WTC11 (cell line): ENCODE data around the gene NKAP. TPM values are rescaled to one million over a fixed set of nuclear protein-coding genes. Genes with fewer than 3 reads are reported as not detected.
A peak's percentile ranks its signal among the peaks of the same experiment; 100 is the strongest.
"Not testable (repeated sequence)": the region's sequence is repeated elsewhere in the genome, so short reads cannot be mapped to it uniquely, and the experiment has no call there.

ENCODE experiments used
- ATAC-seq: fragments of 200-7000 bp; cut with Tn5 transposase; 2 replicates; pipeline ENCODE4 v1.10.0; 2021; ENCODE audit warnings: mild to moderate bottlenecking, moderate library complexity
- CTCF ChIA-PET: fragments of 300-600 bp; sonication (Branson Sonifier 250); formaldehyde crosslinking; loops from one replicate; lab custom pipeline; 2021; ENCODE audit warnings: antibody characterized with exemption; lab: Charles Lee
- POLR2A ChIA-PET: fragments of 350-600 bp; sonication (Branson Sonifier 250); formaldehyde crosslinking; loops from one replicate; lab custom pipeline; 2021; ENCODE audit warnings: antibody characterized with exemption; lab: Charles Lee
- DNase-seq: peaks from one replicate; pipeline ENCODE4 v3.0.0; 2021; ENCODE audit warnings: low spot score
- H3K27ac Mint-ChIP-seq: 2 replicates; pipeline ENCODE4 v1.8.0; 2021; ENCODE audit warnings: mixed read lengths
- H3K27me3 Mint-ChIP-seq: 2 replicates; pipeline ENCODE4 v1.8.0; 2021; ENCODE audit warnings: low read depth, mild to moderate bottlenecking, moderate library complexity, mixed read lengths
- H3K36me3 Mint-ChIP-seq: 2 replicates; pipeline ENCODE4 v1.8.0; 2021; ENCODE audit warnings: mixed read lengths
- H3K4me1 Mint-ChIP-seq: 2 replicates; pipeline ENCODE4 v1.8.0; 2022; ENCODE audit warnings: mixed read lengths
- H3K4me3 Mint-ChIP-seq: 2 replicates; pipeline ENCODE4 v1.8.0; 2021; ENCODE audit warnings: mild to moderate bottlenecking, moderate library complexity, mixed read lengths
- H3K9me3 Mint-ChIP-seq: 2 replicates; pipeline ENCODE4 v1.8.0; 2021; ENCODE audit warnings: mixed read lengths
- ARID4B ChIP-seq: sonication (generic); formaldehyde crosslinking; IDR thresholded peaks from 2 replicates; pipeline ENCODE4 v1.8.0; 2023; ENCODE audit warnings: missing genetic modification reagents, mild to moderate bottlenecking, borderline replicate concordance
- CDX4 ChIP-seq: fragments of 250-450 bp; sonication (Bioruptor Pico); IDR thresholded peaks from 2 replicates; pipeline ENCODE4 v1.9.0; 2021; ENCODE audit warnings: moderate library complexity, mild to moderate bottlenecking, inconsistent platforms, borderline replicate concordance
- CTCF ChIP-seq: fragments of 200-600 bp; IDR thresholded peaks from 2 replicates; pipeline ENCODE4 v1.8.0; 2022; ENCODE audit warnings: antibody characterized with exemption
- E2F1 ChIP-seq: sonication (generic); formaldehyde crosslinking; IDR thresholded peaks from 2 replicates; pipeline ENCODE4 v1.8.0; 2022; ENCODE audit warnings: mild to moderate bottlenecking, missing genetic modification reagents
- FOXJ3 ChIP-seq: sonication (generic); formaldehyde crosslinking; IDR thresholded peaks from 2 replicates; pipeline ENCODE4 v1.9.0; 2021; ENCODE audit warnings: missing genetic modification reagents, mild to moderate bottlenecking, borderline replicate concordance
- FOXP4 ChIP-seq: sonication (generic); formaldehyde crosslinking; IDR thresholded peaks from 2 replicates; pipeline ENCODE4 v1.8.0; 2022; ENCODE audit warnings: mild to moderate bottlenecking, missing genetic modification reagents
- IRF1 ChIP-seq: sonication (generic); formaldehyde crosslinking; IDR thresholded peaks from 2 replicates; pipeline ENCODE4 v1.8.0; 2023; ENCODE audit warnings: missing genetic modification reagents
- IRF2 ChIP-seq: sonication (generic); formaldehyde crosslinking; IDR thresholded peaks from 2 replicates; pipeline ENCODE4 v1.8.0; 2022; ENCODE audit warnings: low read depth, missing genetic modification reagents, borderline replicate concordance
- MAX ChIP-seq: sonication (generic); formaldehyde crosslinking; IDR thresholded peaks from 2 replicates; pipeline ENCODE4 v1.8.0; 2022; ENCODE audit warnings: mild to moderate bottlenecking, missing genetic modification reagents
- NR2C2 ChIP-seq: sonication (generic); formaldehyde crosslinking; IDR thresholded peaks from 2 replicates; pipeline ENCODE4 v1.8.0; 2022; ENCODE audit warnings: mild to moderate bottlenecking, missing genetic modification reagents
- OVOL2 ChIP-seq: fragments of 250-450 bp; sonication (Bioruptor Pico); IDR thresholded peaks from 2 replicates; pipeline ENCODE4 v1.9.0; 2021; ENCODE audit warnings: mild to moderate bottlenecking, borderline replicate concordance
- RELA ChIP-seq: sonication (generic); formaldehyde crosslinking; IDR thresholded peaks from 2 replicates; pipeline ENCODE4 v1.8.1; 2022; ENCODE audit warnings: missing genetic modification reagents, mild to moderate bottlenecking, borderline replicate concordance
- SP1 ChIP-seq: sonication (generic); formaldehyde crosslinking; conservative IDR thresholded peaks from 2 replicates; pipeline ENCODE4 v1.8.1; 2022; ENCODE audit warnings: missing genetic modification reagents
- USF1 ChIP-seq: sonication (generic); formaldehyde crosslinking; IDR thresholded peaks from 2 replicates; pipeline ENCODE4 v1.8.0; 2022; ENCODE audit warnings: mild to moderate bottlenecking, missing genetic modification reagents
- ZNF138 ChIP-seq: sonication (generic); formaldehyde crosslinking; conservative IDR thresholded peaks from 2 replicates; pipeline ENCODE4 v1.8.1; 2022; ENCODE audit warnings: mild to moderate bottlenecking, moderate library complexity, missing genetic modification reagents
- ZNF317 ChIP-seq: sonication (generic); formaldehyde crosslinking; IDR thresholded peaks from 2 replicates; pipeline ENCODE4 v1.8.1; 2023; ENCODE audit warnings: low read depth, mild to moderate bottlenecking, moderate library complexity, missing genetic modification reagents, borderline replicate concordance
- ZNF423 ChIP-seq: fragments of 250-450 bp; sonication (Bioruptor Pico); IDR thresholded peaks from 2 replicates; pipeline ENCODE4 v2.1.2; 2022; ENCODE audit warnings: mild to moderate bottlenecking, moderate library complexity
- total RNA-seq: library from RNA; stranded (reverse); gene quantifications from 3 replicates; pipeline ENCODE4 v1.2.3, GENCODE V29; 2021

NKAP gene
- total RNA-seq, 1 experiment from 2014 or later, result 6.9 TPM

- H3K9me3 Mint-ChIP-seq, result no peaks in the 10 kb centered on the region
- no peaks in the 10 kb centered on the region for H3K27me3 Mint-ChIP-seq
- CTCF ChIA-PET, result interaction anchor here (1.2 to 1.6 kb wide), 3 partner anchors 8 to 105 kb away, joined by 3 to 15 read pairs (median 3); partner anchors contain the start of gene RPL39
- ATAC-seq (peak; percentile 87), DNase-seq (no peak)
- H3K4me3 Mint-ChIP-seq, result peak within 1 kb of the TSS; percentile 45
- POLR2A ChIA-PET, result interaction anchor here (1.5 kb wide), 1 partner anchor 43 kb away, joined by 4 read pairs; the partner anchor contains the start of gene UPF3B
- no peak within 1 kb of the TSS; the same call in 1 of the 2 replicates for H3K27ac Mint-ChIP-seq
- H3K4me1 Mint-ChIP-seq, result peaks cover 4% of the 10 kb centered on the region
- H3K36me3 Mint-ChIP-seq, result no peaks in the 10 kb centered on the region
- no peak for TF ChIP-seq FOXJ3 (CRISPR knock-in tag)
- TF ChIP-seq ZNF423 (CRISPR knock-in tag), result no peak
- no peak for TF ChIP-seq ZNF317 (CRISPR knock-in tag)
- TF ChIP-seq RELA (CRISPR knock-in tag), result no peak
- no peak for TF ChIP-seq ZNF138 (CRISPR knock-in tag)
- TF ChIP-seq CDX4 (CRISPR knock-in tag), result no peak
- TF ChIP-seq USF1 (CRISPR knock-in tag), result no peak
- no peak for TF ChIP-seq E2F1
- TF ChIP-seq CTCF, result no peak
- TF ChIP-seq ARID4B, result no peak
- no peak for TF ChIP-seq IRF1 (CRISPR knock-in tag)
- no peak for TF ChIP-seq IRF2
- TF ChIP-seq NR2C2 (CRISPR knock-in tag), result no peak
- TF ChIP-seq FOXP4 (CRISPR knock-in tag), result no peak
- TF ChIP-seq OVOL2 (CRISPR knock-in tag), result no peak
- TF ChIP-seq SP1 (CRISPR knock-in tag), result no peak
- no peak for TF ChIP-seq MAX (CRISPR knock-in tag)
Measured at GRCh38 chrX:119895843-119896326, 47.7 kb downstream of the NKAP start, which contains the start of gene AKAP14. AKAP14 (plus strand) TSS chrX:119895893; CDS start chrX:119903224, 7,331 bp downstream.

GRCh38 chrX:119891961-119892692 lies 51.4 kb downstream of the NKAP start:
- H3K9me3 Mint-ChIP-seq, H3K4me1 Mint-ChIP-seq, H3K4me3 Mint-ChIP-seq, H3K27ac Mint-ChIP-seq, H3K36me3 Mint-ChIP-seq, ATAC-seq, DNase-seq, POLR2A ChIA-PET, H3K27me3 Mint-ChIP-seq: not testable (repeated sequence)
- CTCF ChIA-PET, result interaction anchor here (1.1 kb wide), 1 partner anchor 10 kb away, joined by 3 read pairs; no protein-coding TSS in a partner anchor

GRCh38 chrX:119890626-119891025 lies 52.9 kb downstream of the NKAP start:
- H3K27ac Mint-ChIP-seq, H3K9me3 Mint-ChIP-seq, ATAC-seq, DNase-seq, H3K36me3 Mint-ChIP-seq, H3K27me3 Mint-ChIP-seq, POLR2A ChIA-PET, H3K4me1 Mint-ChIP-seq, H3K4me3 Mint-ChIP-seq, CTCF ChIA-PET: not testable (repeated sequence)
